Measurements from ENCODE around the gene ZNF519. TPM values are rescaled to one million over a fixed set of nuclear protein-coding genes. Genes with fewer than 3 reads are reported as not detected.
"Not testable (repeated sequence)": the region's sequence is repeated elsewhere in the genome, so short reads cannot be mapped to it uniquely, and the experiment has no call there.

The ZNF519 gene
- polyA plus RNA-seq, 3 donors, result 0.52 to 1.7 (median 0.63) TPM

GRCh38 chr18:14172142-14173115 lies 40.2 kb upstream of the ZNF519 start:
- H3K4me2 ChIP-seq (replicated peaks; ENCODE audit: extremely low read depth, low read length, poor library complexity, severe bottlenecking); H3K27ac ChIP-seq (ENCODE audit: low read depth in 1 of 2, low read length in 2 of 2); H3K36me3 ChIP-seq (replicated peaks in 1 of 2; ENCODE audit: control insufficient read depth in 1 of 2, insufficient read depth in 2 of 2, low read length in 2 of 2); H3K9me3 ChIP-seq (replicated peaks in 1 of 2; ENCODE audit: control insufficient read depth in 1 of 2, insufficient read depth in 1 of 2, low read length in 2 of 2); H4K20me1 ChIP-seq (ENCODE audit: insufficient read depth, low read length); DNase-seq; H2AFZ ChIP-seq (ENCODE audit: insufficient read depth, low read depth, low read length, poor library complexity, severe bottlenecking); H3K4me1 ChIP-seq (ENCODE audit: control insufficient read depth in 1 of 2, insufficient read depth in 2 of 2, low read length in 2 of 2); H3K36me3 Mint-ChIP-seq; H3K79me2 ChIP-seq (ENCODE audit: insufficient read depth, low read length); H3K27ac Mint-ChIP-seq; H3K9me3 Mint-ChIP-seq; H3K4me3 ChIP-seq (replicated peaks in 1 of 3; ENCODE audit: low read depth in 2 of 3, low read length in 3 of 3); H3K4me3 Mint-ChIP-seq; H3K4me1 Mint-ChIP-seq; H3K9ac ChIP-seq (ENCODE audit: insufficient read depth, low read length, poor library complexity, severe bottlenecking); intact Hi-C loops (cut with micrococcal nuclease); H3K27me3 Mint-ChIP-seq (ENCODE audit: low read depth in 3 of 3); H3K27me3 ChIP-seq (ENCODE audit: control insufficient read depth in 2 of 2, insufficient read depth in 2 of 2, low read length in 2 of 2): not testable (repeated sequence)
- WGBS (ENCODE audit: insufficient coverage), result 83% methylated on average over 5 of the region's 6 CpGs

GRCh38 chr18:14171301-14172141 lies 39.3 kb upstream of the ZNF519 start:
- H3K9me3 Mint-ChIP-seq; H3K27ac ChIP-seq (ENCODE audit: low read depth in 1 of 2, low read length in 2 of 2); H3K36me3 Mint-ChIP-seq; H3K4me1 Mint-ChIP-seq; H4K20me1 ChIP-seq (ENCODE audit: insufficient read depth, low read length); DNase-seq; H3K4me1 ChIP-seq (ENCODE audit: control insufficient read depth in 1 of 2, insufficient read depth in 2 of 2, low read length in 2 of 2); H3K4me3 ChIP-seq (replicated peaks in 1 of 3; ENCODE audit: low read depth in 2 of 3, low read length in 3 of 3); H3K9ac ChIP-seq (ENCODE audit: insufficient read depth, low read length, poor library complexity, severe bottlenecking); H3K27me3 Mint-ChIP-seq (ENCODE audit: low read depth in 3 of 3); H3K4me2 ChIP-seq (replicated peaks; ENCODE audit: extremely low read depth, low read length, poor library complexity, severe bottlenecking); H3K27ac Mint-ChIP-seq; H3K4me3 Mint-ChIP-seq; H3K79me2 ChIP-seq (ENCODE audit: insufficient read depth, low read length); H3K27me3 ChIP-seq (ENCODE audit: control insufficient read depth in 2 of 2, insufficient read depth in 2 of 2, low read length in 2 of 2); H3K36me3 ChIP-seq (replicated peaks in 1 of 2; ENCODE audit: control insufficient read depth in 1 of 2, insufficient read depth in 2 of 2, low read length in 2 of 2); H3K9me3 ChIP-seq (replicated peaks in 1 of 2; ENCODE audit: control insufficient read depth in 1 of 2, insufficient read depth in 1 of 2, low read length in 2 of 2); H2AFZ ChIP-seq (ENCODE audit: insufficient read depth, low read depth, low read length, poor library complexity, severe bottlenecking); intact Hi-C loops (cut with micrococcal nuclease): not testable (repeated sequence)
- 96% methylated on average over 5 of the region's 5 CpGs for WGBS (ENCODE audit: insufficient coverage)

GRCh38 chr18:14170367-14171036 lies 38.3 kb upstream of the ZNF519 start:
- H3K4me3 ChIP-seq (replicated peaks in 1 of 3; ENCODE audit: low read depth in 2 of 3, low read length in 3 of 3); H3K4me2 ChIP-seq (replicated peaks; ENCODE audit: extremely low read depth, low read length, poor library complexity, severe bottlenecking); H3K9me3 ChIP-seq (replicated peaks in 1 of 2; ENCODE audit: control insufficient read depth in 1 of 2, insufficient read depth in 1 of 2, low read length in 2 of 2); H3K4me3 Mint-ChIP-seq; H3K9me3 Mint-ChIP-seq; H3K27ac Mint-ChIP-seq; H3K27me3 Mint-ChIP-seq (ENCODE audit: low read depth in 3 of 3); H3K27ac ChIP-seq (ENCODE audit: low read depth in 1 of 2, low read length in 2 of 2); H3K36me3 Mint-ChIP-seq; H3K79me2 ChIP-seq (ENCODE audit: insufficient read depth, low read length); H3K27me3 ChIP-seq (ENCODE audit: control insufficient read depth in 2 of 2, insufficient read depth in 2 of 2, low read length in 2 of 2); H3K4me1 Mint-ChIP-seq; H2AFZ ChIP-seq (ENCODE audit: insufficient read depth, low read depth, low read length, poor library complexity, severe bottlenecking); H4K20me1 ChIP-seq (ENCODE audit: insufficient read depth, low read length); intact Hi-C loops (cut with micrococcal nuclease); H3K36me3 ChIP-seq (replicated peaks in 1 of 2; ENCODE audit: control insufficient read depth in 1 of 2, insufficient read depth in 2 of 2, low read length in 2 of 2); H3K9ac ChIP-seq (ENCODE audit: insufficient read depth, low read length, poor library complexity, severe bottlenecking); DNase-seq; H3K4me1 ChIP-seq (ENCODE audit: control insufficient read depth in 1 of 2, insufficient read depth in 2 of 2, low read length in 2 of 2): not testable (repeated sequence)
- WGBS (ENCODE audit: insufficient coverage), result 95% methylated on average over 5 of the region's 6 CpGs

- intact Hi-C loops (cut with micrococcal nuclease); H3K4me2 ChIP-seq (replicated peaks; ENCODE audit: extremely low read depth, low read length, poor library complexity, severe bottlenecking); H2AFZ ChIP-seq (ENCODE audit: insufficient read depth, low read depth, low read length, poor library complexity, severe bottlenecking); H3K36me3 Mint-ChIP-seq; H3K4me1 Mint-ChIP-seq; H3K4me1 ChIP-seq (ENCODE audit: control insufficient read depth in 1 of 2, insufficient read depth in 2 of 2, low read length in 2 of 2); H4K20me1 ChIP-seq (ENCODE audit: insufficient read depth, low read length); H3K4me3 Mint-ChIP-seq; H3K9me3 ChIP-seq (replicated peaks in 1 of 2; ENCODE audit: control insufficient read depth in 1 of 2, insufficient read depth in 1 of 2, low read length in 2 of 2); H3K36me3 ChIP-seq (replicated peaks in 1 of 2; ENCODE audit: control insufficient read depth in 1 of 2, insufficient read depth in 2 of 2, low read length in 2 of 2); H3K4me3 ChIP-seq (replicated peaks in 1 of 3; ENCODE audit: low read depth in 2 of 3, low read length in 3 of 3); DNase-seq; H3K79me2 ChIP-seq (ENCODE audit: insufficient read depth, low read length); H3K27ac Mint-ChIP-seq; H3K9ac ChIP-seq (ENCODE audit: insufficient read depth, low read length, poor library complexity, severe bottlenecking); H3K27me3 ChIP-seq (ENCODE audit: control insufficient read depth in 2 of 2, insufficient read depth in 2 of 2, low read length in 2 of 2); H3K9me3 Mint-ChIP-seq; H3K27ac ChIP-seq (ENCODE audit: low read depth in 1 of 2, low read length in 2 of 2): not testable (repeated sequence)
- WGBS (ENCODE audit: insufficient coverage), result 70% methylated on average over 3 of the region's 8 CpGs
- peaks cover 7 to 13% (median 9%) of the 10 kb centered on the region in 3 donors for H3K27me3 Mint-ChIP-seq (ENCODE audit: low read depth in 3 of 3)
Measured at GRCh38 chr18:14162915-14163314, 30.7 kb upstream of the ZNF519 start.

Measured in CD14-positive monocyte (primary cell).